Right renal pelvis (tissue), 4 donors: ENCODE results near the gene NAXD. TPM values are rescaled to one million over a fixed set of nuclear protein-coding genes. Genes with fewer than 3 reads are reported as not detected.
A peak's percentile ranks its signal among the peaks of the same experiment; 100 is the strongest.
"Not testable (repeated sequence)": the region's sequence is repeated elsewhere in the genome, so short reads cannot be mapped to it uniquely, and the experiment has no call there.

Source experiments
- DNase-seq, 4 donors: peaks; one replicate each; pipeline ENCODE4 v3.0.0-alpha.2; 2013; ENCODE audit warnings: low read depth in 4 of 4, low spot score in 3 of 4, missing footprints in 1 of 4
- polyA plus RNA-seq, 4 donors: library from polyadenylated mRNA; unstranded; fragments of 120-200 nt; gene quantifications; one replicate each; pipeline ENCODE4 v1.2.1, GENCODE V29; 2013; ENCODE audit not compliant: insufficient read length in 4 of 4

The NAXD gene
- polyA plus RNA-seq, 4 donors: 41.7 to 46.1 (median 43.0) TPM

GRCh38 chr13:110642291-110642981 lies 27.1 kb downstream of the NAXD start:
- no peak for DNase-seq

GRCh38 chr13:110643324-110643723 lies 28.0 kb downstream of the NAXD start:
- DNase-seq: no peak

GRCh38 chr13:110643768-110644421 lies 28.6 kb downstream of the NAXD start:
- DNase-seq: no peak

- DNase-seq: peak in 1 of 4 donors; percentile 57
Observed at GRCh38 chr13:110644892-110645521, 29.7 kb downstream of the NAXD start.

GRCh38 chr13:110645750-110646149 lies 30.4 kb downstream of the NAXD start:
- no peak for DNase-seq

GRCh38 chr13:110646442-110647364 lies 31.4 kb downstream of the NAXD start:
- DNase-seq: no peak

GRCh38 chr13:110647365-110647737 lies 32.0 kb downstream of the NAXD start:
- DNase-seq: no peak

GRCh38 chr13:110648146-110648819 lies 32.9 kb downstream of the NAXD start:
- no peak for DNase-seq

- no peak for DNase-seq
Observed at GRCh38 chr13:110648848-110649421, 33.6 kb downstream of the NAXD start.

- no peak for DNase-seq
Observed at GRCh38 chr13:110649551-110649950, 34.2 kb downstream of the NAXD start.

GRCh38 chr13:110650436-110650835 lies 35.1 kb downstream of the NAXD start:
- DNase-seq: no peak

- no peak for DNase-seq
Observed at GRCh38 chr13:110651271-110651670, 35.9 kb downstream of the NAXD start.

- DNase-seq: no peak
Observed at GRCh38 chr13:110651726-110652230, 36.4 kb downstream of the NAXD start.

- no peak for DNase-seq
Observed at GRCh38 chr13:110652231-110652730, 36.9 kb downstream of the NAXD start.

GRCh38 chr13:110652764-110653163 lies 37.4 kb downstream of the NAXD start:
- no peak for DNase-seq

GRCh38 chr13:110653271-110653670 lies 37.9 kb downstream of the NAXD start:
- no peak for DNase-seq

GRCh38 chr13:110653851-110654250 lies 38.5 kb downstream of the NAXD start:
- no peak for DNase-seq

- DNase-seq: no peak
Observed at GRCh38 chr13:110657196-110657595, 41.9 kb downstream of the NAXD start.

- DNase-seq: not testable (repeated sequence)
Observed at GRCh38 chr13:110658218-110658911, 43.0 kb downstream of the NAXD start.
